Esophagus muscularis mucosa (tissue), 3 donors: ENCODE measurements around the gene AP3S1.

Experiments
- EP300 ChIP-seq: sonication (generic); formaldehyde crosslinking; IDR thresholded peaks from one replicate; pipeline ENCODE4 v1.6.1; 2017; ENCODE audit warnings: antibody characterized with exemption
- TF ChIP-seq, protein P1 (sequence below), 3 experiments: fragments of 200-600 bp in 2 of 3; fragments of 450-650 bp in 1 of 3; sonication (generic) in 2 of 3; IDR thresholded peaks; one replicate each; pipeline ENCODE4 v1.5.1; 2017 to 2019; ENCODE audit warnings: antibody characterized with exemption in 3 of 3, mild to moderate bottlenecking in 2 of 3, moderate library complexity in 1 of 3

DNA sequence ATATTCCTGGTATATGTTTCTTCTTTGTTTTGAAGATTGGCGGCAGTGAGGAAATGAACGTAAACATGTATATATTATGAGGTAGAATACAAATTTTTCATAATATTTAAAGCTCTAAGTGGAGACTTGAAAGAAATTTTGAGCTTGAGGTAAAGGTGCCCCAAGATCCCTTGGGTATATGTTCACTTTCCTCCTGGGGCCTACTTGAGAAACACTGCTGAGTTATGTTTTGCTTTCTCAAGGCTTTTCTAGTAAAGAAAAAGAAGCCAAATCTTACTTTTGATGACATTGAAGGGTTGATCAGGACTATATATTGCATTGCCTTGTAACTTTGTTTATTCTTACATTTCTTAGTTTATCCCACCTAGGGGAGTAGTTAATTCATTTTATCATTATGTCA, 30.7 kb downstream of the AP3S1 start:
- TF ChIP-seq EP300 = no peak
- TF ChIP-seq, protein P1, sequence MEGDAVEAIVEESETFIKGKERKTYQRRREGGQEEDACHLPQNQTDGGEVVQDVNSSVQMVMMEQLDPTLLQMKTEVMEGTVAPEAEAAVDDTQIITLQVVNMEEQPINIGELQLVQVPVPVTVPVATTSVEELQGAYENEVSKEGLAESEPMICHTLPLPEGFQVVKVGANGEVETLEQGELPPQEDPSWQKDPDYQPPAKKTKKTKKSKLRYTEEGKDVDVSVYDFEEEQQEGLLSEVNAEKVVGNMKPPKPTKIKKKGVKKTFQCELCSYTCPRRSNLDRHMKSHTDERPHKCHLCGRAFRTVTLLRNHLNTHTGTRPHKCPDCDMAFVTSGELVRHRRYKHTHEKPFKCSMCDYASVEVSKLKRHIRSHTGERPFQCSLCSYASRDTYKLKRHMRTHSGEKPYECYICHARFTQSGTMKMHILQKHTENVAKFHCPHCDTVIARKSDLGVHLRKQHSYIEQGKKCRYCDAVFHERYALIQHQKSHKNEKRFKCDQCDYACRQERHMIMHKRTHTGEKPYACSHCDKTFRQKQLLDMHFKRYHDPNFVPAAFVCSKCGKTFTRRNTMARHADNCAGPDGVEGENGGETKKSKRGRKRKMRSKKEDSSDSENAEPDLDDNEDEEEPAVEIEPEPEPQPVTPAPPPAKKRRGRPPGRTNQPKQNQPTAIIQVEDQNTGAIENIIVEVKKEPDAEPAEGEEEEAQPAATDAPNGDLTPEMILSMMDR (IDR thresholded peaks at IDR 0.05) = no peak
